ENCODE measurements around the gene CDH23. TPM values are rescaled to one million over a fixed set of nuclear protein-coding genes. Genes with fewer than 3 reads are reported as not detected.

The CDH23 gene
- polyA plus RNA-seq, 1 donor (not counting 4 experiments of a cell fraction or from before 2014, with no cell fraction given), result 0.01 TPM

GRCh38 chr10:71623098-71623985 lies 226.6 kb downstream of the CDH23 start:
- H3K4me1 ChIP-seq (ENCODE audit: control insufficient read depth, extremely low read depth, insufficient read depth, low read length), result no peaks in the 10 kb centered on the region
- H3K27ac ChIP-seq (ENCODE audit: control insufficient read depth, insufficient read depth, low read length), result no peak overlapping the region
- no peak overlapping the region for H3K9ac ChIP-seq (ENCODE audit: control insufficient read depth, extremely low read depth, insufficient read depth, low read length)
- dilution Hi-C loops (cut with MboI; ENCODE audit: extremely low pct_ligation_motif_present, low sequenced_read_pairs), result no loop called here
- TF ChIP-seq EZH2 (IDR thresholded peaks at IDR 0.05; ENCODE audit: low read length) (no peak), CTCF (optimal IDR thresholded peaks at IDR 0.05 in 1 of 3, IDR thresholded peaks at IDR 0.05 in 1 of 3, conservative IDR thresholded peaks at IDR 0.05 in 1 of 3; ENCODE audit: extremely low read depth in 1 of 3, insufficient read depth in 2 of 3, low read length in 3 of 3) (peak in 2 of 3 experiments; percentile 26 to 29)
- H3K9me1 ChIP-seq (ENCODE audit: control insufficient read depth, extremely low read depth, insufficient read depth, low read length), result no peaks in the 10 kb centered on the region
- no peak for FAIRE-seq
- peaks cover 16% of the 10 kb centered on the region for H3K27me3 ChIP-seq (ENCODE audit: control insufficient read depth, extremely low read depth, insufficient read depth, low read length)
- H3K4me2 ChIP-seq (ENCODE audit: control insufficient read depth, extremely low read depth, insufficient read depth, low read depth, low read length), result no peak overlapping the region
- no peaks in the 10 kb centered on the region for H3K9me3 ChIP-seq (ENCODE audit: control insufficient read depth, low read depth, low read length)
- H2AFZ ChIP-seq (ENCODE audit: control insufficient read depth, low read length), result no peak overlapping the region
- no peaks in the 10 kb centered on the region for H3K79me2 ChIP-seq (ENCODE audit: control insufficient read depth, insufficient read depth, low read length)
- H4K20me1 ChIP-seq (ENCODE audit: control insufficient read depth, extremely low read depth, insufficient read depth, low read length), result no peaks in the 10 kb centered on the region
- DNase-seq (ENCODE audit: low read depth, low spot score), result no peak
- no peak overlapping the region for H3K4me3 ChIP-seq (ENCODE audit: control insufficient read depth in 2 of 3, extremely low read depth in 1 of 3, insufficient read depth in 2 of 3, low read depth in 1 of 3, low read length in 3 of 3)
- no peaks in the 10 kb centered on the region for H3K36me3 ChIP-seq (ENCODE audit: control insufficient read depth in 2 of 2, extremely low read depth in 1 of 2, insufficient read depth in 2 of 2, low read length in 2 of 2)

- Histone ChIP-seq H3K27ac (ENCODE audit: control insufficient read depth, insufficient read depth, low read length) (no peak overlapping the region), H2AFZ (ENCODE audit: control insufficient read depth, low read length) (no peak overlapping the region), H3K36me3 (ENCODE audit: control insufficient read depth in 2 of 2, extremely low read depth in 1 of 2, insufficient read depth in 2 of 2, low read length in 2 of 2) (no peaks in the 10 kb centered on the region), H3K9me3 (ENCODE audit: control insufficient read depth, low read depth, low read length) (no peaks in the 10 kb centered on the region), H3K4me1 (ENCODE audit: control insufficient read depth, extremely low read depth, insufficient read depth, low read length) (no peaks in the 10 kb centered on the region), H3K27me3 (ENCODE audit: control insufficient read depth, extremely low read depth, insufficient read depth, low read length) (peaks cover 16% of the 10 kb centered on the region), H3K4me3 (ENCODE audit: control insufficient read depth in 2 of 3, extremely low read depth in 1 of 3, insufficient read depth in 2 of 3, low read depth in 1 of 3, low read length in 3 of 3) (no peak overlapping the region), H4K20me1 (ENCODE audit: control insufficient read depth, extremely low read depth, insufficient read depth, low read length) (no peaks in the 10 kb centered on the region), H3K4me2 (ENCODE audit: control insufficient read depth, extremely low read depth, insufficient read depth, low read depth, low read length) (no peak overlapping the region), H3K9ac (ENCODE audit: control insufficient read depth, extremely low read depth, insufficient read depth, low read length) (no peak overlapping the region), H3K9me1 (ENCODE audit: control insufficient read depth, extremely low read depth, insufficient read depth, low read length) (no peaks in the 10 kb centered on the region), H3K79me2 (ENCODE audit: control insufficient read depth, insufficient read depth, low read length) (no peaks in the 10 kb centered on the region)
- DNase-seq (ENCODE audit: low read depth, low spot score) (no peak), FAIRE-seq (no peak)
- TF ChIP-seq CTCF (optimal IDR thresholded peaks at IDR 0.05 in 1 of 3, IDR thresholded peaks at IDR 0.05 in 1 of 3, conservative IDR thresholded peaks at IDR 0.05 in 1 of 3; ENCODE audit: extremely low read depth in 1 of 3, insufficient read depth in 2 of 3, low read length in 3 of 3), result no peak
- TF ChIP-seq EZH2 (IDR thresholded peaks at IDR 0.05; ENCODE audit: low read length), result no peak
- dilution Hi-C loops (cut with MboI; ENCODE audit: extremely low pct_ligation_motif_present, low sequenced_read_pairs), result no loop called here
Observed at GRCh38 chr10:71623986-71624291, 227.2 kb downstream of the CDH23 start.
